OCI-LY7 (cell line): Measurements from ENCODE around the gene HMX2. TPM values are rescaled to one million over a fixed set of nuclear protein-coding genes. Genes with fewer than 3 reads are reported as not detected.

Experiments
- BruUV-seq: library from RNA; stranded (reverse); fragments of 400-500 nt; replicated peaks from 2 replicates; lab custom pipeline; 2021; lab: Mats Ljungman, UMichigan
- CTCF ChIA-PET: fragments of 300-600 bp; sonication (Branson Sonifier 250); formaldehyde crosslinking; loops from one replicate; lab custom pipeline; 2022; ENCODE audit warnings: antibody characterized with exemption; ENCODE audit not compliant: unreplicated experiment; lab: Charles Lee
- POLR2A ChIA-PET: fragments of 300-600 bp; sonication (Branson Sonifier 250); formaldehyde crosslinking; loops from one replicate; lab custom pipeline; 2022; ENCODE audit warnings: antibody characterized with exemption; lab: Charles Lee
- DNase-seq: peaks from one replicate; pipeline ENCODE4 v3.0.0-alpha.2; 2015; ENCODE audit warnings: low spot score
- H2AFZ ChIP-seq: fragments of 200-600 bp; sonication (generic), shearing (Covaris generic); 2 replicates; pipeline ENCODE4 v1.6.1; 2014; ENCODE audit warnings: mild to moderate bottlenecking, antibody characterized with exemption, low read length, moderate library complexity
- H3K27ac ChIP-seq: fragments of 200-600 bp; sonication (generic); 2 replicates; pipeline ENCODE4 v1.5.1; 2014; ENCODE audit warnings: mixed run types, low read depth, mild to moderate bottlenecking, moderate library complexity, low read length, inconsistent platforms; ENCODE audit not compliant: poor library complexity, severe bottlenecking
- H3K36me3 ChIP-seq: fragments of 200-600 bp; sonication (generic); 2 replicates; pipeline ENCODE4 v1.6.1; 2014; ENCODE audit warnings: mild to moderate bottlenecking, antibody characterized with exemption, low read length, moderate library complexity, mixed read lengths; ENCODE audit not compliant: insufficient read depth
- H3K4me1 ChIP-seq: fragments of 200-600 bp; sonication (generic); 2 replicates; pipeline ENCODE4 v1.5.1; 2014; ENCODE audit warnings: mild to moderate bottlenecking, low read length; ENCODE audit not compliant: insufficient read depth, poor library complexity, severe bottlenecking
- H3K4me2 ChIP-seq: fragments of 200-600 bp; sonication (generic); 2 replicates; pipeline ENCODE4 v1.6.1; 2014; ENCODE audit warnings: mild to moderate bottlenecking, low read length
- H3K4me3 ChIP-seq: fragments of 200-600 bp; sonication (generic); 2 replicates; pipeline ENCODE4 v1.5.1; 2014; ENCODE audit warnings: mild to moderate bottlenecking, low read depth, low read length; ENCODE audit not compliant: poor library complexity, severe bottlenecking
- H3K79me2 ChIP-seq: fragments of 200-600 bp; sonication (generic); 2 replicates; pipeline ENCODE4 v1.6.1; 2016; ENCODE audit warnings: low read depth, mild to moderate bottlenecking, low read length, moderate library complexity, mixed read lengths; ENCODE audit not compliant: insufficient read depth
- H3K9me2 ChIP-seq: fragments of 200-600 bp; sonication (generic); 2 replicates; pipeline ENCODE4 v1.6.1; 2016; ENCODE audit warnings: mild to moderate bottlenecking, low read length, mixed read lengths; ENCODE audit not compliant: insufficient read depth
- H3K9me3 ChIP-seq: fragments of 200-600 bp; sonication (generic); 2 replicates; pipeline ENCODE4 v1.6.1; 2014; ENCODE audit warnings: mild to moderate bottlenecking, mixed run types, low read length, mixed read lengths
- H4K20me1 ChIP-seq: fragments of 200-600 bp; sonication (generic); 2 replicates; pipeline ENCODE4 v1.6.1; 2014; ENCODE audit warnings: mild to moderate bottlenecking, antibody characterized with exemption, low read length, moderate library complexity, mixed read lengths; ENCODE audit not compliant: insufficient read depth
- CTCF ChIP-seq: fragments of 200-600 bp; sonication (generic); conservative IDR thresholded peaks from 2 replicates; pipeline ENCODE4 v1.5.1; 2014; ENCODE audit warnings: mild to moderate bottlenecking, antibody characterized with exemption, low read length, moderate library complexity, mixed read lengths
- EZH2phosphoT487 ChIP-seq: fragments of 200-600 bp; sonication (generic); IDR thresholded peaks from 2 replicates; pipeline ENCODE4 v1.6.1; 2018; ENCODE audit warnings: low read depth, borderline replicate concordance, mild to moderate bottlenecking, mixed run types, antibody characterized with exemption, low read length, moderate library complexity, mixed read lengths
- intact Hi-C: fragments of 100-400 bp; cut with micrococcal nuclease; formaldehyde crosslinking; loops from one replicate; pipeline ENCODE4 v1.10.0; 2022; ENCODE audit not compliant: unreplicated experiment
- total RNA-seq, 2 experiments: library from RNA; depleted of rRNA in 1 of 2; stranded (reverse); fragments of >200 nt in 1 of 2; shearing (Covaris generic) in 1 of 2; gene quantifications; 2 replicates each; pipeline ENCODE4 v1.2.3, GENCODE V29; 2014 to 2022

HMX2 gene
- total RNA-seq, 2 experiments from 2014 or later, result 1.2 to 2.4 TPM

GRCh38 chr10:123144697-123145541 lies 3.0 kb upstream of the HMX2 start:
- Histone ChIP-seq H3K4me2 (no peak overlapping the region), H3K9me2 (no peaks in the 10 kb centered on the region), H3K36me3 (no peaks in the 10 kb centered on the region), H3K4me3 (no peak overlapping the region), H4K20me1 (no peaks in the 10 kb centered on the region), H3K79me2 (no peaks in the 10 kb centered on the region), H3K27ac (no peak overlapping the region), H3K9me3 (no peaks in the 10 kb centered on the region), H2AFZ (no peak overlapping the region), H3K4me1 (peaks cover 5% of the 10 kb centered on the region)
- POLR2A ChIA-PET, result interaction anchor here (0.6 to 2.0 kb wide), 2 partner anchors 9 to 1170 kb away, joined by 3 to 10 read pairs; partner anchors contain the start of genes BUB3 and NSMCE4A
- intact Hi-C loops, result loop anchor here (5.0 kb wide), 1 partner anchor 392 kb away; no protein-coding TSS in a partner anchor
- peak; percentile 39 for TF ChIP-seq CTCF
- no peak for TF ChIP-seq EZH2phosphoT487
- BruUV-seq, result no TSS peak
- DNase-seq, result no peak
- CTCF ChIA-PET, result no interaction called here

- Histone ChIP-seq H3K36me3 (no peaks in the 10 kb centered on the region), H3K4me1 (peaks cover 5% of the 10 kb centered on the region), H3K27ac (no peak overlapping the region), H4K20me1 (no peaks in the 10 kb centered on the region), H3K4me2 (no peak overlapping the region), H2AFZ (no peak overlapping the region), H3K9me3 (no peaks in the 10 kb centered on the region), H3K9me2 (no peaks in the 10 kb centered on the region), H3K4me3 (no peak overlapping the region), H3K79me2 (no peaks in the 10 kb centered on the region)
- no peak for DNase-seq
- TF ChIP-seq EZH2phosphoT487 (no peak), CTCF (no peak)
- POLR2A ChIA-PET, result interaction anchor here (0.6 to 2.0 kb wide), 3 partner anchors 8 to 1170 kb away, joined by 3 to 10 read pairs (median 3); partner anchors contain the start of genes BUB3 and NSMCE4A
- intact Hi-C loops, result loop anchor here (5.0 kb wide), 1 partner anchor 392 kb away; no protein-coding TSS in a partner anchor
- BruUV-seq, result no TSS peak
- CTCF ChIA-PET, result no interaction called here
Observed at GRCh38 chr10:123145542-123146012, 2.4 kb upstream of the HMX2 start.
